Measurements from ENCODE around the gene FGD5. TPM values are rescaled to one million over a fixed set of nuclear protein-coding genes. Genes with fewer than 3 reads are reported as not detected.

FGD5 gene, protein sequence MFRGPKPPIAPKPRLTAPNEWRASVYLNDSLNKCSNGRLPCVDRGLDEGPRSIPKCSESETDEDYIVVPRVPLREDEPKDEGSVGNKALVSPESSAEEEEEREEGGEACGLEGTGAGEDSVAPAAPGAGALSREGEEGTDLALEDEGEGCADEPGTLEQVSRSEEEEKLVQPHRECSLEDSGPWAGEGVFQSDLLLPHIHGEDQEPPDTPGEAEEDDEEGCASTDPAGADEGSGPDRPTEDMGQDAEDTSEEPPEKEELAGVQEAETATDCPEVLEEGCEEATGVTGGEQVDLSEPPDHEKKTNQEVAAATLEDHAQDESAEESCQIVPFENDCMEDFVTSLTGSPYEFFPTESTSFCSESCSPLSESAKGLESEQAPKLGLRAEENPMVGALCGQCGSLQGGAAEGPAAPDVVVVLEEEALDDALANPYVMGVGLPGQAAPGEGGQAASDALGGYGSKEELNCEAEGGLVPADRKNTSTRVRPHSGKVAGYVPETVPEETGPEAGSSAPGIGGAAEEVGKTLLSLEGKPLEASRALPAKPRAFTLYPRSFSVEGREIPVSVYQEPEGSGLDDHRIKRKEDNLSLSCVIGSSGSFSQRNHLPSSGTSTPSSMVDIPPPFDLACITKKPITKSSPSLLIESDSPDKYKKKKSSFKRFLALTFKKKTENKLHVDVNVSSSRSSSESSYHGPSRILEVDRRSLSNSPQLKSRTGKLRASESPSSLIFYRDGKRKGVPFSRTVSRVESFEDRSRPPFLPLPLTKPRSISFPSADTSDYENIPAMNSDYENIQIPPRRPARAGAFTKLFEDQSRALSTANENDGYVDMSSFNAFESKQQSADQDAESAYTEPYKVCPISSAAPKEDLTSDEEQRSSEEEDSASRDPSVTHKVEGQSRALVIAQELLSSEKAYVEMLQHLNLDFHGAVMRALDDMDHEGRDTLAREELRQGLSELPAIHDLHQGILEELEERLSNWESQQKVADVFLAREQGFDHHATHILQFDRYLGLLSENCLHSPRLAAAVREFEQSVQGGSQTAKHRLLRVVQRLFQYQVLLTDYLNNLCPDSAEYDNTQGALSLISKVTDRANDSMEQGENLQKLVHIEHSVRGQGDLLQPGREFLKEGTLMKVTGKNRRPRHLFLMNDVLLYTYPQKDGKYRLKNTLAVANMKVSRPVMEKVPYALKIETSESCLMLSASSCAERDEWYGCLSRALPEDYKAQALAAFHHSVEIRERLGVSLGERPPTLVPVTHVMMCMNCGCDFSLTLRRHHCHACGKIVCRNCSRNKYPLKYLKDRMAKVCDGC (N-terminal part only)
- 10 to 100 TPM in 2 of 3 donors, 1 to 10 TPM in 1; 7.3 to 28.2 (median 18.7) TPM for total RNA-seq

DNA sequence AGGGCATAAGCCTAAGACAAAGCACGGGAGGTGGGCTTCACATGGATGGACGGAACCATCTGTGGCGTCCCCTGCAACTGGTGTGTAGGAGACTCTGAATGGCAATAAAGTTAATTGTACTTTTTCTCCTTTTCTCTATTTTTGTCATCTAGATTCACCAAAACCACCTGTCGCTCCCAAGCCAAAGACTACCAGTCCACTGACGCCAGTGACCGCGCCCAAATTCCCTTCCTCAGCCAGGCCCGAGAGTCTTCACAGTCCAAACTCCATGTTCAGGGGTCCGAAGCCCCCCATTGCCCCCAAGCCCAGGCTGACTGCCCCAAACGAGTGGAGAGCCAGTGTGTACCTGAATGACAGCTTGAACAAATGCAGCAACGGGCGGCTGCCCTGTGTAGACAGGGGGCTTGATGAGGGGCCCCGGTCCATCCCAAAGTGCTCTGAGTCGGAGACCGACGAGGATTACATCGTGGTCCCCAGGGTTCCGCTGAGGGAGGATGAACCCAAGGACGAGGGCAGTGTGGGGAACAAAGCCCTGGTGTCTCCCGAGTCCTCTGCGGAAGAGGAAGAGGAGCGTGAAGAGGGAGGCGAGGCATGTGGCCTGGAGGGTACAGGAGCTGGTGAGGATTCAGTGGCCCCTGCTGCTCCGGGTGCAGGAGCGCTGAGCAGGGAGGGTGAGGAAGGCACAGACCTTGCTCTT, at the start of gene FGD5:
FGD5 (plus strand) TSS at position 159 of the 697 bp plus-strand sequence; CDS start at position 269, 110 bp downstream.
- intact Hi-C loops (cut with DNase I; ENCODE audit: low total_unique reads), result no loop called here
- Histone ChIP-seq H3K36me3 (no peaks in the 10 kb centered on the region), H3K27me3 (no peaks in the 10 kb centered on the region), H3K9me3 (no peaks in the 10 kb centered on the region), H3K4me3 (no peak within 1 kb of the TSS), H3K27ac (no peak within 1 kb of the TSS), H3K4me1 (no peaks in the 10 kb centered on the region)
- TF ChIP-seq POLR2A (IDR thresholded peaks at IDR 0.05), result no peak
- TF ChIP-seq, protein P1, sequence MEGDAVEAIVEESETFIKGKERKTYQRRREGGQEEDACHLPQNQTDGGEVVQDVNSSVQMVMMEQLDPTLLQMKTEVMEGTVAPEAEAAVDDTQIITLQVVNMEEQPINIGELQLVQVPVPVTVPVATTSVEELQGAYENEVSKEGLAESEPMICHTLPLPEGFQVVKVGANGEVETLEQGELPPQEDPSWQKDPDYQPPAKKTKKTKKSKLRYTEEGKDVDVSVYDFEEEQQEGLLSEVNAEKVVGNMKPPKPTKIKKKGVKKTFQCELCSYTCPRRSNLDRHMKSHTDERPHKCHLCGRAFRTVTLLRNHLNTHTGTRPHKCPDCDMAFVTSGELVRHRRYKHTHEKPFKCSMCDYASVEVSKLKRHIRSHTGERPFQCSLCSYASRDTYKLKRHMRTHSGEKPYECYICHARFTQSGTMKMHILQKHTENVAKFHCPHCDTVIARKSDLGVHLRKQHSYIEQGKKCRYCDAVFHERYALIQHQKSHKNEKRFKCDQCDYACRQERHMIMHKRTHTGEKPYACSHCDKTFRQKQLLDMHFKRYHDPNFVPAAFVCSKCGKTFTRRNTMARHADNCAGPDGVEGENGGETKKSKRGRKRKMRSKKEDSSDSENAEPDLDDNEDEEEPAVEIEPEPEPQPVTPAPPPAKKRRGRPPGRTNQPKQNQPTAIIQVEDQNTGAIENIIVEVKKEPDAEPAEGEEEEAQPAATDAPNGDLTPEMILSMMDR (IDR thresholded peaks at IDR 0.05), result no peak
- no peak for TF ChIP-seq POLR2AphosphoS5 (IDR thresholded peaks at IDR 0.05)
- no peak for DNase-seq (ENCODE audit: low spot score in 2 of 2)

DNA sequence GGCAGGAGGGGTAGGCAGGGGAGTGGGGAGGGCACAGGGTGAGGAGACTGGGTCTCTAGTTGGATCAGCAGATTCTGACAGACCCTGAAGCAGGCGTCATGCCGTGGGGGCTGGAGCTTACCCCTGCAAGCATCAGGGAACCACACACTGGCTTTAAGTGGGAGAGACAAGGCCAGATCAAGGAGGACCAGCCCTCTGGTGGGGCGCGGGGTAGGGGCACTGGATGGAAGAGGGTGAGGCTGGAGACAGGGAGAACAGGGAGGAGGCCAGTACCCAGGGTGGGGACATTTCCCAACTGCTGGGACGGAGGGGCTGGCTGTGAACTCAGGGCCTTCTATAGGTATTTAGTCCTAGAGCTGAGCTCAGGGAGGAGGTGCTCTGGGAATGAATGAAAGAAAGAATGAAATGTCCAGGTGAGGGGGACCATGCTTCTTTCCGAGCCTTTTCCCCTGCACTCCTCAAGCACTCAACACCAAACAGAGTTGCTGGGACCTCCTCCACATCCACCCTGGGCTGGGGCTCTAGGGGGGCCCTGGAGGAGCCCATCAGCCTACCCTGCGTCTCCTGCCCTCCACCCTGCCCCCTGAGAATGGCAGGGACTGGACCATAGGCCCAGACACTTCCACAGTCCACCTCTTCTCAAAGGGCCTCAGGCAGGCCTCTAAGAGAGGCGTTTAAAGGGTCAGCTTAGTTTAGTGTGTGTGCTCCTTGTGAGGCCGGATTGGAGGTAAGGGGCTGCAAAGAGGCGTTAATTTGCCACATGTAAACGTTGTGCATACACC, 49.0 kb upstream of the FGD5 start:
- no peaks in the 10 kb centered on the region for H3K36me3 ChIP-seq
- no peak for DNase-seq (ENCODE audit: low spot score in 2 of 2)
- H3K27ac ChIP-seq, result no peak overlapping the region
- TF ChIP-seq, protein P1 (IDR thresholded peaks at IDR 0.05), result no peak
- TF ChIP-seq POLR2A (IDR thresholded peaks at IDR 0.05), result no peak
- TF ChIP-seq POLR2AphosphoS5 (IDR thresholded peaks at IDR 0.05), result no peak
- H3K4me3 ChIP-seq, result no peak overlapping the region
- no peaks in the 10 kb centered on the region for H3K27me3 ChIP-seq
- no peaks in the 10 kb centered on the region for H3K4me1 ChIP-seq
- intact Hi-C loops (cut with DNase I; ENCODE audit: low total_unique reads), result no loop called here
- no peaks in the 10 kb centered on the region for H3K9me3 ChIP-seq

DNA sequence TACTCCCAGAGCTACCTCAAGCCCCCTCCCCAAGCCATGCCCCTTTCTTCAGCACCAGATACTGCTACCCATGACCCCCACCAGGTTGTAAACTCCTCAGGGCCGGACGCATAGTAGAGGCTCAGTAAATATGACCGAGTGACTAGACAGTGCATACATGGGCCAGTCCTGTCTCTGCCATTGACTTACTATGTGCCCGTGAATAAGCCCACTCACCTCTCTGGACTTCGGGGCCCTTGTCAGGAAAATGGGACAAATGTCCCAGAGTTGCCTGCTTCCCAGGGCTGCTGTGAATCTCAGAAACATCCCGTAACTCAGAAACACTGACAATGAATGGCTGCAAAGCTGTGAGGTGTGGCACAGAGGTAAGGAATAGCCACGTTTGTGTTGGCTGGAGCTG, 48.2 kb upstream of the FGD5 start:
- TF ChIP-seq, protein P1 (IDR thresholded peaks at IDR 0.05), result no peak
- TF ChIP-seq POLR2A (IDR thresholded peaks at IDR 0.05), result no peak
- DNase-seq (ENCODE audit: low spot score in 2 of 2), result no peak
- Histone ChIP-seq H3K9me3 (no peaks in the 10 kb centered on the region), H3K27me3 (no peaks in the 10 kb centered on the region), H3K27ac (no peak overlapping the region), H3K4me3 (no peak overlapping the region), H3K36me3 (no peaks in the 10 kb centered on the region), H3K4me1 (no peaks in the 10 kb centered on the region)
- intact Hi-C loops (cut with DNase I; ENCODE audit: low total_unique reads), result no loop called here
